Activated naive CD8-positive, alpha-beta T cell (primary cell): ENCODE results near the gene GOSR1.
"Not testable (repeated sequence)": the region's sequence is repeated elsewhere in the genome, so short reads cannot be mapped to it uniquely, and the experiment has no call there.

Experiments used
- H3K27ac Mint-ChIP-seq: one replicate; pipeline ENCODE4 v1.8.0; 2021; ENCODE audit warnings: mixed read lengths
- H3K27me3 Mint-ChIP-seq: one replicate; pipeline ENCODE4 v1.8.0; 2021; ENCODE audit warnings: mixed read lengths
- H3K36me3 Mint-ChIP-seq: one replicate; pipeline ENCODE4 v1.8.0; 2021; ENCODE audit warnings: mixed read lengths
- H3K4me1 Mint-ChIP-seq: one replicate; pipeline ENCODE4 v1.8.0; 2021; ENCODE audit warnings: low read depth, mixed read lengths
- H3K4me3 Mint-ChIP-seq: one replicate; pipeline ENCODE4 v1.8.0; 2021; ENCODE audit warnings: mild to moderate bottlenecking, mixed read lengths
- H3K9me3 Mint-ChIP-seq: one replicate; pipeline ENCODE4 v1.8.0; 2021; ENCODE audit warnings: low read depth, mixed read lengths

The GOSR1 gene

GRCh38 chr17:30521766-30522165, 44.6 kb downstream of the GOSR1 start:
- H3K27ac Mint-ChIP-seq = no peak overlapping the region

GRCh38 chr17:30523236-30523635, 46.0 kb downstream of the GOSR1 start:
- not testable (repeated sequence) for H3K36me3 Mint-ChIP-seq, H3K27ac Mint-ChIP-seq, H3K4me3 Mint-ChIP-seq, H3K27me3 Mint-ChIP-seq, H3K9me3 Mint-ChIP-seq, H3K4me1 Mint-ChIP-seq

More at GRCh38 chr17:30521766-30522165, 44.6 kb downstream of the GOSR1 start:
- H3K9me3 Mint-ChIP-seq = no peaks in the 10 kb centered on the region
- no peak overlapping the region for H3K4me3 Mint-ChIP-seq
- H3K27me3 Mint-ChIP-seq = no peaks in the 10 kb centered on the region
- H3K4me1 Mint-ChIP-seq = peaks cover 10% of the 10 kb centered on the region
- H3K36me3 Mint-ChIP-seq = peaks cover 10% of the 10 kb centered on the region

DNA sequence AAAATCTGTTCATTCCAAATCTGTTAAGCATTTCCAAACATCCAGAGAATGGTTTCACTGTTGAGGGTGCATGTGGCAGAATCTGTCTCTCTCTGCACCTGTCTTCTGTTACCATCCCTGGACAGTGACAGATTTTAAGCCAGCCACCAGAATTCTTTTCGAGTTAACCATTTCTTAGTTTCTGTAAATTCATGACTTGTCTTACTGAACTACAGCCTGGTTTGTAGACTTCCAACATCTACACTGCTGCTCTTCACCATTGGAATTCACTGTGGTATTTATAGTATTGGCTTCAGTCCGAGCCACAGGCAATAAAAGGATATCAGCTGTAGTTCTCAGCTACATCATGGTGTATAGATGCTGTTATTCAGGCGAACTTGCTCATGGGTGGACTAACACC, 47.6 kb downstream of the GOSR1 start:
- peak overlapping the region; percentile 28 for H3K27ac Mint-ChIP-seq
- H3K36me3 Mint-ChIP-seq = peaks cover 10% of the 10 kb centered on the region
- H3K4me1 Mint-ChIP-seq = peaks cover 7% of the 10 kb centered on the region
- no peaks in the 10 kb centered on the region for H3K27me3 Mint-ChIP-seq
- H3K4me3 Mint-ChIP-seq = no peak overlapping the region
- no peaks in the 10 kb centered on the region for H3K9me3 Mint-ChIP-seq

DNA sequence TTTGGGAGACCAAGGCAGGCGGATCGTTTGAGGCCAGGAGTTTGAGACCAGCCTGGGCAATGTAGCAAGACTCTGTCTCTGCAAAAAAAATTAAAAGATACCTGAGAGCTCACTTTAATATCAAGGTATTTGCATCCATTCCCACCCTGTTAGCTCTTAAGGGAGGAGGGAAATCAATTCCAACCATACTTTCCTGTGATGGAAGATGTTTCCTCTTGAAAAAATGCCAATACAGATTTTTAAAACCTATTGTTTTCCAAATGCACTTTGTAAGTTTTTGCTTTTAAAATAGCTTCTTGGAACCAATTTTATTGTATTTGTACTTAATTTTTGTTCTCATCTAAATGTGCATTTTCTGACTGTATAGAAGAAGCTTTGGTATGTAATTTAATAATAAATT, 49.2 kb downstream of the GOSR1 start:
- Mint-ChIP-seq H3K27me3 (no peaks in the 10 kb centered on the region), H3K36me3 (peaks cover 10% of the 10 kb centered on the region), H3K4me3 (no peak overlapping the region), H3K27ac (no peak overlapping the region), H3K4me1 (peaks cover 4% of the 10 kb centered on the region), H3K9me3 (no peaks in the 10 kb centered on the region)

- H3K4me1 Mint-ChIP-seq, H3K36me3 Mint-ChIP-seq, H3K27me3 Mint-ChIP-seq, H3K27ac Mint-ChIP-seq, H3K9me3 Mint-ChIP-seq, H3K4me3 Mint-ChIP-seq: not testable (repeated sequence)
Observed at GRCh38 chr17:30528701-30529100, 51.5 kb downstream of the GOSR1 start.

DNA sequence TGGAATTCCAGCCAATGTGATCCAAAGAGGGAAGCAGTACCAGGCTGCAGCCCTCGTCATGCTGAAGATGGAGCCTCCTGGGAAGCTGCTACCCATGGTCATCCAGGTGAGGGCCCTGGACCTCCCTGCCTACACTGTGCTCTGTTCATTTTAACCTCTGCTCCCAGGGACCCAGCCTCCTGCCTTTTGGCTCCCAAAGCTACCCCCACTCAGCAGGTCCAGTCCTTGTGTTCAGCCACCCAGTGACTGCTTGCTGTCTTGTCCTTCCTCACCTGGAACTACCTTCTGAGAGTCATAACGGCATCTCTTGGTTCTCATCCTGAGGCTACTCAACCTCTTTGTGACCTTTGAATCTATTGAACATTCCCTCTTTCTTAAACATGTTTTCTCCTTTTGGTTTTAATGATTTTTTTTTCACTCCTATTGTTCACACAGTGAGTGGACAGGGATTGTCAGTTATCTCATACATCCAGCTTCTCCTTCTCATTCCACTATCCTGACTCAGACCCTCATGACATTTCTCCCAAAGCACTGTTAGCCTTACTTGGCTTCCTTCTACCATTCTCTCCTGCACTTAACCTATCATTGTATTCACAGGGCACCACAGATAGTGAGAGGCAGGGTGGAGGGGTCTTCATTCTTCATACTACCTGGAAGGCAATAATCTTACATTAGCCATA, 53.3 kb downstream of the GOSR1 start:
- Mint-ChIP-seq H3K4me1 (no peaks in the 10 kb centered on the region), H3K4me3 (no peak overlapping the region), H3K9me3 (no peaks in the 10 kb centered on the region), H3K27ac (no peak overlapping the region), H3K36me3 (peaks cover 6% of the 10 kb centered on the region), H3K27me3 (no peaks in the 10 kb centered on the region)

GRCh38 chr17:30532871-30533270, 55.7 kb downstream of the GOSR1 start:
- H3K36me3 Mint-ChIP-seq = peaks cover 6% of the 10 kb centered on the region
- no peaks in the 10 kb centered on the region for H3K9me3 Mint-ChIP-seq
- H3K4me3 Mint-ChIP-seq = no peak overlapping the region
- H3K27ac Mint-ChIP-seq = no peak overlapping the region
- no peaks in the 10 kb centered on the region for H3K4me1 Mint-ChIP-seq
- H3K27me3 Mint-ChIP-seq = no peaks in the 10 kb centered on the region

GRCh38 chr17:30534298-30534697, 57.1 kb downstream of the GOSR1 start:
- Mint-ChIP-seq H3K27ac (no peak overlapping the region), H3K4me3 (no peak overlapping the region), H3K27me3 (no peaks in the 10 kb centered on the region), H3K4me1 (no peaks in the 10 kb centered on the region), H3K9me3 (no peaks in the 10 kb centered on the region), H3K36me3 (peaks cover 8% of the 10 kb centered on the region)

DNA sequence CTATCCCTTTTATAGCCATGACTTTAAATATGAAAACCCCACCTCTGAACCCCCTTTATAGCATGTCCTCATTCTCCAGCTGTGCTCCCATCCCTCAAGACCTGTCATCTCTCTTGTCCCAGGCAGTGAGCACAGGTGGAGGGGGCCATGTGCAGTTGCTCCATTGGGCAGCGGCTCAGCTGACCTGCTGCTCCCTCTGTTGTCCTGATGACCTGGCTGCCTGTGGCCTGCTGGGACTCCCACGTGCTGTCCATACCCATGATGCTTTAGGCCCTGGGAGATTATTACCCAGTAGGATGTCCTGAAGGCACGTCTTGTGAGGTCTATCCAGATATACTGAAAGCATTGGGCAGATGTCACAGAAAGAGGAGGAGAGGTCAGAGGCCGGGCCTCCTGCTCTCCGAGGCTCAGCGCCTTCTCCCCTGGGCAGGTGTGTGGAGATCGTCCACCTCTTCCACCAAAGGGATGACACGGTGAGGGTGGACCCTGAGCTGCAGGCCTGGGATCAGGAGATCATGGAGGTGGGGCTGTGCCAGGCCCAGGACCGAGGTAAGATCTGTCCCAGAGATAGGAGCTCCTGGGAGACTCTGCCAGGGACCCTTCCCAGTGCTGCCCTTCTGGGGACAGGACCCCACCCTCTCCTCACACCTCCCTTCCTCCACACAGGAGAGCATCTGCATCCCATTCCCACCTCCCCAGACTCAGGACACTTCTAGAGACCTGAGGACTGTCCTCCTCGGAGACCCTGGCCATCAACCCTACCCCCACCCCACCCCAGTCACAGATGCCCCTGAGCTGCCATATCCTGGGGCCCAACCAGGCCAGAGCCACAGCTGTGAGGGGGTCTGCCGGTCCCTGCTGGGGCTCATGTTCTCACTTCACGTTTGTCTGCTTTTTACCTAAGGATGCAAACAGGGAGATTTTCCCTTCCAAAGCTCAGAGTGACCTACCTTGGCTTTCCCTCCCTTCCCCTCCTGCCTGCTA, 58.0 kb downstream of the GOSR1 start:
- no peaks in the 10 kb centered on the region for H3K27me3 Mint-ChIP-seq
- H3K27ac Mint-ChIP-seq = no peak overlapping the region
- peaks cover 8% of the 10 kb centered on the region for H3K36me3 Mint-ChIP-seq
- H3K4me1 Mint-ChIP-seq = no peaks in the 10 kb centered on the region
- no peaks in the 10 kb centered on the region for H3K9me3 Mint-ChIP-seq
- H3K4me3 Mint-ChIP-seq = no peak overlapping the region

DNA sequence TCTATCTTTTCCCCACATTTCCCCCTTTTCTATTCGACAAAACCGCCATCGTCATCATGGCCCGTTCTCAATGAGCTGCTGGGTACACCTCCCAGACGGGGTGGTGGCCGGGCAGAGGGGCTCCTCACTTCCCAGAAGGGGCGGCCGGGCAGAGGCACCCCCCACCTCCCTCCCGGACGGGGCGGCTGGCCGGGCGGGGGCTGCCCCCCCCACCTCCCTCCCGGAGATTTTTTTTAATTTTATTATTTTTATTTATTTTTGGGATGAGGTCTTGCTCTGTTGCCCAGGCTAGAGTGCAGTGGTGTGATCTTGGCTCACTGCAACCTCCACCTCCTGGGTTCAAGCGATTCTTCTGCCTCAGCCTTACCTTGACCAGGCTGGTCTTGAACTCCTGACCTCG, 59.6 kb downstream of the GOSR1 start:
- H3K27ac Mint-ChIP-seq, H3K36me3 Mint-ChIP-seq, H3K4me1 Mint-ChIP-seq, H3K9me3 Mint-ChIP-seq, H3K27me3 Mint-ChIP-seq, H3K4me3 Mint-ChIP-seq: not testable (repeated sequence)

- H3K4me1 Mint-ChIP-seq, H3K27me3 Mint-ChIP-seq, H3K27ac Mint-ChIP-seq, H3K9me3 Mint-ChIP-seq, H3K4me3 Mint-ChIP-seq: not testable (repeated sequence)
- H3K36me3 Mint-ChIP-seq = peaks cover 10% of the 10 kb centered on the region
Observed at GRCh38 chr17:30537667-30538066, 60.5 kb downstream of the GOSR1 start.

DNA sequence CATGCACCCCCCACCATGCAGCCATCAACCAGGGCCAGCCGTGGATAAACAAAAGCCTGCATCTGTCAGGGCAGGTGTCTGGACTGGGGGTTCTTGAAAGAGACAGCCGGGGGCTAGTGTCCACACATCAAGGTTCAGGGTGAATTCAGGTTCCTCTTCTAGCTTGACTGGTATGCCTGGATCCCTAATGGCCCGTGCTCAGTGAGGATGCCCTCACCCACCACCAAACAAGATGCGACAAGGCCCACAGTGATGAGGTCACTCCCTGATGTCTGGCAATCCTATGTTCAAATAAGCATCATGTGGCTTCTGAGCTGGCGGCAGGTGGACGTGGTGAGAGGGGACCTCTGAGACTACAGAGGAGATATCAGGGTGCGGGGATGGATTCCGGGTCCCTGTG, 64.6 kb downstream of the GOSR1 start:
- Mint-ChIP-seq H3K27ac (no peak overlapping the region), H3K36me3 (peaks cover 6% of the 10 kb centered on the region), H3K4me1 (no peaks in the 10 kb centered on the region), H3K4me3 (no peak overlapping the region), H3K27me3 (no peaks in the 10 kb centered on the region), H3K9me3 (no peaks in the 10 kb centered on the region)

DNA sequence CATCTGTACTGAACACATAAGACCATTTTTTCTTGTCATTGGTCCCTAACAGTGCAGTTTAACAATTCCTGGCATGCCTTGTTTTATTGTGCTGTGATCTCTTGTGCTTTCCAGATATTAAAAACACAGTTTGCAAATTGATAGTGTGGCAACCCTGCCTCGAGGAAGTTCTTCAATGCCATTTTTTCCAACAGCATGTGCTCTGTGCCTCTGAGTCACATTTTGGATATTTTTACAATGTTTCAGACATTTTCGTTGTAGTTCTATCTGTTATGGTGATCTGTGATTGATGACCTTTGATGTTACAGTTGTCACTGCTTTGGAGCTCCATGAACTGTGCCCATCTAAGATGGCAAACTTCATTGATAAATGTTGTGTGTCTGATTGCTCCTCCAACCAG, 66.2 kb downstream of the GOSR1 start:
- Mint-ChIP-seq H3K27ac (no peak overlapping the region), H3K9me3 (no peaks in the 10 kb centered on the region), H3K4me1 (no peaks in the 10 kb centered on the region), H3K4me3 (no peak overlapping the region), H3K27me3 (no peaks in the 10 kb centered on the region), H3K36me3 (peaks cover 4% of the 10 kb centered on the region)

GRCh38 chr17:30545024-30545423, 67.8 kb downstream of the GOSR1 start:
- no peaks in the 10 kb centered on the region for H3K4me1 Mint-ChIP-seq

GRCh38 chr17:30547778-30548573, 70.8 kb downstream of the GOSR1 start:
- Mint-ChIP-seq H3K9me3 (no peaks in the 10 kb centered on the region), H3K36me3 (peaks cover 6% of the 10 kb centered on the region), H3K27me3 (no peaks in the 10 kb centered on the region), H3K27ac (no peak overlapping the region), H3K4me3 (no peak overlapping the region), H3K4me1 (no peaks in the 10 kb centered on the region)

More at GRCh38 chr17:30545024-30545423, 67.8 kb downstream of the GOSR1 start:
- Mint-ChIP-seq H3K27ac (no peak overlapping the region), H3K36me3 (peaks cover 8% of the 10 kb centered on the region), H3K9me3 (no peaks in the 10 kb centered on the region), H3K4me3 (no peak overlapping the region), H3K27me3 (no peaks in the 10 kb centered on the region)
